Brain pericyte (primary cell): ENCODE measurements around the gene PRRT2.

Experiments used
- DNase-seq: peaks from one replicate; pipeline ENCODE4 v3.0.0-alpha.2; 2012; ENCODE audit warnings: low read depth, low spot score

PRRT2 gene

DNA sequence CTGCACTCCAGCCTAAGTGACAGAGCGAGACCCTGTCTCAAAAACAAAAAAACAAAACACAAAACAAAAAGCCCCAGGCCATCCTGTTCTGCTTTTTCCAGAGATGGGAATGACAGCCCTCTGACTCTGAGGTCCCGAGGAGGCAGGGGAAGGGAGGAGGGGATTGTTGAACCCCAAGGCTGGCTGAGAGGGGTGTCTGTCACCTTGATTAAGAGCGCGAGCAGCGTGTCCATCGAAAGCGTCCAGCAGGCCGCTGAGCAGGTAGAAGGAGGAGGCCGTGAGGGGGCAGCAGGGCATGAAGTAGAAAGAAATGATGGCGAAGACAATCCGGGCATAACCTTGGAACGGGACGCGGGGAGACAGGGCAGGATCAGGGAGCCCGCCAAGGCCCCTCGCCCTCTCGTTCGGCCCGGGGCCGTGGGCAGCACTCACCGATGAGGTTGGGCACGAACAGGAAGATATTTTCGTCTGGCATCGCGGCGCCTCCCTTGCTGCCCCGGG is 50.4 kb downstream of the PRRT2 start:
- DNase-seq: no peak

DNA sequence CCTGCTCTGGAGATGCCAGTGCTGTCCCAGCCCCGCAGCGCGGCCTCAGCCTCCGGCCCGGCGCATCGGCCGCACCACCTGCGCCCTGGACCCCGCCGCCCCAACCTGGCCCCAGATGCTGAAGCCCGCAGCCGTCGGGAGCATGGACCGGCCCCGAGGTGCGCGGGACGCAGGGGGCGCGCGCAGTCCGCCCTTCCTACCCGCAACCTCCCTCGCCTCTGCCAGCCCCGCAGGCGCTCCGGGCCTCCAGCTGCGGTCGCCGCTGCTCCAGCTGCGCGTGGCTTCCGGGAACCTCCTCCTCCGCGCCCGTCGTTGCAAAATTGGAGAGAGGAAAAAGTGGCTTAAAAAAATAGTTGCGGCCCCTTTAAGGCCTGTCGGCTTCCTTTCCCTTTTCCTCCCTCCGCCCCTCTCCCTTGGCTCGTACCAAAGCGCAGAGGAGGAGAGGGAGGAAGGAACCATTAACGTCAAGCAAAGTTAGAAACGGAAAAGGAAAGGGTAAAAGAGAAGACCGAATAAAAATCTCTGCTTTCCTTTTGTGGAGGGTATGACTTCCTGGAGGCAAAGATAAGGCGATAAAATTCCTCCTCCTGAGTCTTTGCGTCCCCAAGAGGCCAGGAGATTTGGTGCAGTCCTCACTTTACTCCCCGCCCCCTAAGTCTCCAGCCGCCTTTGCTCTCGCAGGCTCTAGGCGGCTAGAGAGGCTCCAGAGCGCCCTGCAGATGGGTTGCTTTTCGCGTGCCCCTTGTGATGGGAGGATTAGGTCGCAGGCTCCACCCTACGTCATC is 51.1 kb downstream of the PRRT2 start, which contains the start of gene CDIPT:
Gene CDIPT, minus strand, starts transcription at position 343 of the 785 bp plus-strand sequence. CDS start 369 bp downstream, outside the sequence.
- DNase-seq: peak; percentile 88

- no peak for DNase-seq
Measured at GRCh38 chr16:29863669-29863984, 51.6 kb downstream of the PRRT2 start.

DNA sequence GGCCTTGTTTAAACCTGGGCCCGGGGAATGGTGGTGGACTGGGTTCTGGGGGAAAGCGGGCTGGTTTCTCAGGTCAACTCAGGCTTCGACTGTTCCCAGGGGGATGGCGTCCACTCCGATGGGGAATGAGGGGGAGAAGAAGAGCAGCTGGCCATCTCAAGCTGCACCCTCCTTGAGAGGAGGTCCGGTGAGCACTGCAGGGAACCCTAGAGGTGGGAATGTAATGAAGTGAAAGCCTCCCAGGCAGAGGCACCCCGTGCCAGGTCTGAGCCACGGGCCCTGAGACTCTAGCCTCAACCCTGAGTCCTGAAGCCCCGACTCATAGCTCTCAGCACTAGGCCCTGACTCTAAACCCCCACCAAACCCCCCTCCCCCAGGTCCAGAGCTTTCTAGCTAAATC is 52.2 kb downstream of the PRRT2 start:
- no peak for DNase-seq
